SH-SY5Y (cell line): ENCODE measurements around the gene MALRD1.

Experiments used
- GATA2 ChIP-seq: IDR thresholded peaks from 2 replicates; pipeline ENCODE4 v1.6.1; 2011; ENCODE audit warnings: mild to moderate bottlenecking, low read depth, low read length
- GATA3 ChIP-seq: IDR thresholded peaks from 2 replicates; pipeline ENCODE4 v1.6.1; 2011; ENCODE audit warnings: low read depth, mild to moderate bottlenecking, low read length, moderate library complexity

- TF ChIP-seq GATA3: no peak
- TF ChIP-seq GATA2: no peak
These were observed 285.0 kb downstream of the MALRD1 start for GRCh38 chr10:19333631-19334030.
